Transverse colon (tissue), 3 donors: ENCODE measurements around the gene GMNN.

Experiments
- CTCF ChIP-seq, 5 experiments: fragments of 200-600 bp in 3 of 5; fragments of 450-650 bp in 2 of 5; sonication (generic) in 3 of 5; IDR thresholded peaks; 1 replicate in 2 of 5; 2 replicates in 3 of 5; pipeline ENCODE4 v1.5.1; 2016 to 2017; ENCODE audit warnings: antibody characterized with exemption in 5 of 5, inconsistent platforms in 3 of 5, mild to moderate bottlenecking in 2 of 5, moderate library complexity in 1 of 5
- POLR2A ChIP-seq: fragments of 450-650 bp; IDR thresholded peaks from one replicate; pipeline ENCODE4 v1.6.1; 2016; ENCODE audit warnings: antibody characterized with exemption, mild to moderate bottlenecking, moderate library complexity

- TF ChIP-seq CTCF (IDR thresholded peaks at IDR 0.05) (no peak), POLR2A (no peak)
Observed at GRCh38 chr6:24755279-24755678, 19.5 kb upstream of the GMNN start.
